Endothelial cell of umbilical vein (primary cell): ENCODE results near the gene HS6ST2. TPM values are rescaled to one million over a fixed set of nuclear protein-coding genes. Genes with fewer than 3 reads are reported as not detected.

ENCODE experiments used
- BruUV-seq: library from RNA; stranded (reverse); fragments of 400-500 nt; replicated peaks from 2 replicates; lab custom pipeline; 2021; lab: Mats Ljungman, UMichigan
- CTCF ChIA-PET: fragments of 300-600, 350-600 bp; sonication (Branson Sonifier 250); formaldehyde crosslinking; loops from one replicate; lab custom pipeline; 2021; ENCODE audit warnings: antibody characterized with exemption, inconsistent platforms; lab: Charles Lee
- POLR2A ChIA-PET: fragments of 300-600, 350-600 bp; sonication (Branson Sonifier 250); formaldehyde crosslinking; loops from one replicate; lab custom pipeline; 2021; ENCODE audit warnings: antibody characterized with exemption, inconsistent platforms; lab: Charles Lee
- DNase-seq: peaks from one replicate; pipeline ENCODE4 v3.0.0-alpha.2; 2011; ENCODE audit warnings: low read depth, low spot score
- FAIRE-seq: peaks from 2 replicates; lab custom pipeline; 2011; peaks lifted over from hg19 to GRCh38; lab: Jason Lieb, UNC
- H2AFZ ChIP-seq: 2 replicates; pipeline ENCODE4 v1.6.0; 2012; ENCODE audit warnings: low read depth, low read length, control low read depth, inconsistent platforms
- H3K27ac ChIP-seq: 2 replicates; pipeline ENCODE4 v1.5.1; 2011; ENCODE audit warnings: low read depth, mild to moderate bottlenecking, control low read depth, low read length, moderate library complexity; ENCODE audit not compliant: insufficient read depth
- H3K27me3 ChIP-seq, 2 experiments: 2 replicates each; pipeline versions ENCODE4 v1.6.0 to v1.6.1; 2011; ENCODE audit warnings: low read length in 2 of 2, mixed read lengths in 1 of 2; ENCODE audit not compliant: control insufficient read depth in 2 of 2, insufficient read depth in 2 of 2
- H3K36me3 ChIP-seq, 2 experiments: 2 replicates in 1 of 2; 3 replicates in 1 of 2; pipeline ENCODE4 v1.5.1; 2011; ENCODE audit warnings: low read length in 2 of 2, mild to moderate bottlenecking in 1 of 2, moderate library complexity in 1 of 2; ENCODE audit not compliant: control insufficient read depth in 2 of 2, insufficient read depth in 2 of 2; ENCODE audit errors: extremely low read depth in 1 of 2
- H3K4me1 ChIP-seq: 3 replicates; pipeline ENCODE4 v1.5.1; 2011; ENCODE audit warnings: mild to moderate bottlenecking, low read length; ENCODE audit not compliant: control insufficient read depth, insufficient read depth; ENCODE audit errors: extremely low read depth
- H3K4me2 ChIP-seq: 2 replicates; pipeline ENCODE4 v1.6.1; 2011; ENCODE audit warnings: low read length, control low read depth, mixed read lengths; ENCODE audit not compliant: insufficient read depth
- H3K4me3 ChIP-seq, 3 experiments: fragments of 200-600 bp in 1 of 3; sonication (generic), shearing (Covaris generic) in 1 of 3; replicated peaks in 1 of 3; 2 replicates each; pipeline ENCODE4 v1.5.1; 2011 to 2016; ENCODE audit warnings: control low read depth in 3 of 3, low read length in 3 of 3, mild to moderate bottlenecking in 2 of 3, inconsistent platforms in 1 of 3, low read depth in 1 of 3, moderate library complexity in 1 of 3; ENCODE audit not compliant: insufficient read depth in 1 of 3
- H3K79me2 ChIP-seq: 2 replicates; pipeline ENCODE4 v1.6.0; 2012; ENCODE audit warnings: low read length, inconsistent platforms; ENCODE audit not compliant: control insufficient read depth, insufficient read depth
- H3K9ac ChIP-seq: replicated peaks from 2 replicates; pipeline ENCODE3; 2011; ENCODE audit warnings: low read length, control low read depth; ENCODE audit not compliant: insufficient read depth; ENCODE audit errors: extremely low read depth
- H3K9me1 ChIP-seq: replicated peaks from 3 replicates; pipeline ENCODE4 v1.6.0; 2011; ENCODE audit warnings: mild to moderate bottlenecking, low read length; ENCODE audit not compliant: control insufficient read depth, insufficient read depth; ENCODE audit errors: extremely low read depth
- H3K9me3 ChIP-seq: replicated peaks from 2 replicates; pipeline ENCODE4 v1.5.1; 2012; ENCODE audit warnings: low read length, inconsistent platforms; ENCODE audit not compliant: control insufficient read depth, insufficient read depth
- H4K20me1 ChIP-seq: replicated peaks from 2 replicates; pipeline ENCODE3; 2011; ENCODE audit warnings: mild to moderate bottlenecking, low read length; ENCODE audit not compliant: control insufficient read depth, insufficient read depth; ENCODE audit errors: extremely low read depth
- EZH2 ChIP-seq: IDR thresholded peaks from 2 replicates; pipeline ENCODE4 v1.6.1; 2012; ENCODE audit warnings: borderline replicate concordance, low read depth, mild to moderate bottlenecking, moderate library complexity, low read length, inconsistent platforms; ENCODE audit not compliant: severe bottlenecking
- FOS ChIP-seq: IDR thresholded peaks from 2 replicates; pipeline ENCODE4 v1.6.1; 2011; ENCODE audit warnings: mild to moderate bottlenecking, low read length, moderate library complexity, borderline replicate concordance; ENCODE audit not compliant: insufficient read depth
- GATA2 ChIP-seq: IDR thresholded peaks from 2 replicates; pipeline ENCODE4 v1.7.0; 2011; ENCODE audit warnings: low read depth, mild to moderate bottlenecking, moderate library complexity, mixed read lengths, low read length; ENCODE audit not compliant: insufficient read length, insufficient read depth
- JUN ChIP-seq: IDR thresholded peaks from 2 replicates; pipeline ENCODE4 v1.6.1; 2011; ENCODE audit warnings: borderline replicate concordance, low read depth; ENCODE audit not compliant: insufficient read length, insufficient read depth
- POLR2A ChIP-seq: IDR thresholded peaks from 2 replicates; pipeline ENCODE4 v1.6.1; 2012; ENCODE audit warnings: low read depth, mild to moderate bottlenecking, control low read depth, low read length
- POLR2AphosphoS5 ChIP-seq: IDR thresholded peaks from 2 replicates; pipeline ENCODE4 v1.6.1; 2012; ENCODE audit warnings: low read depth, mild to moderate bottlenecking, control low read depth, low read length, moderate library complexity; ENCODE audit not compliant: insufficient read depth
- dilution Hi-C: fragments of 300-500 bp; cut with MboI; formaldehyde crosslinking; loops from one replicate; pipeline ENCODE4 v1.15.0; 2019; ENCODE audit warnings: low sequenced_read_pairs; ENCODE audit not compliant: extremely low pct_ligation_motif_present
- intact Hi-C: fragments of 100-400 bp; cut with micrococcal nuclease; formaldehyde crosslinking; loops from one replicate; pipeline ENCODE4 v1.10.0; 2022
- polyA plus RNA-seq, 4 experiments: library from polyadenylated mRNA; depleted of rRNA in 3 of 4; stranded (reverse) in 3 of 4; unstranded in 1 of 4; fragments of >200 nt; gene quantifications; 2 replicates each; pipeline versions ENCODE4 v1.2.1 to v1.2.3, GENCODE V29; 2011 to 2012; ENCODE audit warnings: missing spikeins in 1 of 4
- total RNA-seq: library from RNA; stranded (reverse); gene quantifications from 2 replicates; pipeline ENCODE4 v1.2.3, GENCODE V29; 2021

HS6ST2 gene
- total and polyA plus RNA-seq, 2 donors (not counting 3 experiments of a cell fraction or from before 2014, with no cell fraction given), result 0.49 to 0.84 TPM

GRCh38 chrX:132956421-132957210 is 1.8 kb downstream of the HS6ST2 start:
- Histone ChIP-seq H3K4me2 (peak overlapping the region; percentile 47), H4K20me1 (no peaks in the 10 kb centered on the region), H3K79me2 (no peaks in the 10 kb centered on the region), H3K9me3 (no peaks in the 10 kb centered on the region), H3K4me3 (peak overlapping the region in 1 of 3 experiments; percentile 43), H3K27me3 (peaks cover 26 to 28% of the 10 kb centered on the region in 2 experiments), H3K4me1 (peaks cover 9% of the 10 kb centered on the region), H3K9me1 (no peaks in the 10 kb centered on the region), H3K27ac (no peak overlapping the region), H3K36me3 (no peaks in the 10 kb centered on the region), H3K9ac (no peak overlapping the region), H2AFZ (peak overlapping the region; percentile 51)
- BruUV-seq, result no TSS peak
- intact Hi-C loops, result loop anchor here (1.0 kb wide), 1 partner anchor 216 kb away; no protein-coding TSS in a partner anchor
- no peak for DNase-seq
- dilution Hi-C loops, result no loop called here
- POLR2A ChIA-PET, result no interaction called here
- CTCF ChIA-PET, result no interaction called here
- TF ChIP-seq JUN (no peak), EZH2 (peak; percentile 35), GATA2 (no peak), POLR2A (no peak), FOS (no peak)
- FAIRE-seq, result peak; percentile 59

GRCh38 chrX:132955690-132956089 is 2.7 kb downstream of the HS6ST2 start:
- H3K9ac ChIP-seq, result no peak overlapping the region
- H3K4me1 ChIP-seq, result peaks cover 9% of the 10 kb centered on the region
- no peaks in the 10 kb centered on the region for H4K20me1 ChIP-seq
- DNase-seq, result no peak
- CTCF ChIA-PET, result no interaction called here
- H3K27me3 ChIP-seq, result peaks cover 26 to 28% of the 10 kb centered on the region in 2 experiments
- H3K36me3 ChIP-seq, result no peaks in the 10 kb centered on the region
- POLR2A ChIA-PET, result no interaction called here
- BruUV-seq, result no TSS peak
- H3K79me2 ChIP-seq, result no peaks in the 10 kb centered on the region
- H3K9me1 ChIP-seq, result no peaks in the 10 kb centered on the region
- intact Hi-C loops, result no loop called here
- no peak overlapping the region for H3K27ac ChIP-seq
- no peak overlapping the region for H3K4me2 ChIP-seq
- no peak for FAIRE-seq
- TF ChIP-seq POLR2AphosphoS5, result no peak
- no peaks in the 10 kb centered on the region for H3K9me3 ChIP-seq
- dilution Hi-C loops, result no loop called here
- H2AFZ ChIP-seq, result no peak overlapping the region
- H3K4me3 ChIP-seq, result no peak overlapping the region
